BE2C (cell line): ENCODE data around the gene DCDC2.
"Not testable (repeated sequence)": the region's sequence is repeated elsewhere in the genome, so short reads cannot be mapped to it uniquely, and the experiment has no call there.

Experiments used
- DNase-seq: peaks from one replicate; pipeline ENCODE4 v3.0.0-alpha.2; 2020
- H3K27me3 ChIP-seq: fragments of 250-450 bp; sonication (Bioruptor Pico); 2 replicates; pipeline ENCODE4 v1.5.1; 2020; ENCODE audit warnings: mild to moderate bottlenecking
- H3K36me3 ChIP-seq: fragments of 250-450 bp; sonication (Bioruptor Pico); 2 replicates; pipeline ENCODE4 v1.5.1; 2020; ENCODE audit warnings: mild to moderate bottlenecking
- H3K4me1 ChIP-seq: fragments of 250-450 bp; sonication (Bioruptor Pico); 2 replicates; pipeline ENCODE4 v1.5.1; 2020
- H3K4me3 ChIP-seq: 2 replicates; pipeline ENCODE4 v1.5.1; 2011; ENCODE audit warnings: low read depth, low read length
- H3K9me3 ChIP-seq: fragments of 250-450 bp; sonication (Bioruptor Pico); 2 replicates; pipeline ENCODE4 v1.5.1; 2020
- CTCF ChIP-seq: IDR thresholded peaks from 2 replicates; pipeline ENCODE4 v1.5.1; 2012; ENCODE audit warnings: mild to moderate bottlenecking, low read depth, low read length

DCDC2 gene

GRCh38 chr6:24147511-24148153 lies 210.2 kb downstream of the DCDC2 start:
- peaks cover 12% of the 10 kb centered on the region for H3K36me3 ChIP-seq
- no peak for DNase-seq
- H3K27me3 ChIP-seq, result no peaks in the 10 kb centered on the region
- H3K4me1 ChIP-seq, result no peaks in the 10 kb centered on the region
- H3K9me3 ChIP-seq, result no peaks in the 10 kb centered on the region; the same call in 1 of the 2 replicates
- TF ChIP-seq CTCF, result no peak
- no peak overlapping the region for H3K4me3 ChIP-seq

- Histone ChIP-seq H3K4me1 (no peaks in the 10 kb centered on the region), H3K36me3 (peaks cover 16% of the 10 kb centered on the region), H3K4me3 (no peak overlapping the region), H3K27me3 (no peaks in the 10 kb centered on the region), H3K9me3 (no peaks in the 10 kb centered on the region; the same call in 1 of the 2 replicates)
- TF ChIP-seq CTCF, result no peak
- DNase-seq, result no peak
These were observed 211.0 kb downstream of the DCDC2 start for GRCh38 chr6:24146871-24147270.

- no peaks in the 10 kb centered on the region; the same call in 1 of the 2 replicates for H3K9me3 ChIP-seq
- DNase-seq, result no peak
- no peaks in the 10 kb centered on the region for H3K27me3 ChIP-seq
- no peaks in the 10 kb centered on the region for H3K4me1 ChIP-seq
- peaks cover 17% of the 10 kb centered on the region for H3K36me3 ChIP-seq
- no peak overlapping the region for H3K4me3 ChIP-seq
- no peak for TF ChIP-seq CTCF
These were observed 212.1 kb downstream of the DCDC2 start for GRCh38 chr6:24145690-24146131.

- peaks cover 29% of the 10 kb centered on the region for H3K36me3 ChIP-seq
- H3K4me1 ChIP-seq, DNase-seq, H3K9me3 ChIP-seq, H3K4me3 ChIP-seq, H3K27me3 ChIP-seq: not testable (repeated sequence)
These were observed 215.1 kb downstream of the DCDC2 start for GRCh38 chr6:24142733-24143132.

- Histone ChIP-seq H3K4me1 (no peaks in the 10 kb centered on the region), H3K4me3 (no peak overlapping the region), H3K36me3 (peaks cover 32% of the 10 kb centered on the region), H3K9me3 (no peaks in the 10 kb centered on the region; the same call in 1 of the 2 replicates), H3K27me3 (no peaks in the 10 kb centered on the region)
- TF ChIP-seq CTCF, result no peak
- DNase-seq, result no peak
These were observed 217.3 kb downstream of the DCDC2 start for GRCh38 chr6:24140591-24140990.

GRCh38 chr6:24139639-24140038 lies 218.2 kb downstream of the DCDC2 start:
- no peaks in the 10 kb centered on the region for H3K4me1 ChIP-seq
- peaks cover 39% of the 10 kb centered on the region for H3K36me3 ChIP-seq
- TF ChIP-seq CTCF, result no peak
- no peak for DNase-seq
- no peak overlapping the region for H3K4me3 ChIP-seq
- no peaks in the 10 kb centered on the region for H3K27me3 ChIP-seq
- H3K9me3 ChIP-seq, result no peaks in the 10 kb centered on the region; the same call in 1 of the 2 replicates
